ENCODE measurements around the gene NKAIN1. TPM values are rescaled to one million over a fixed set of nuclear protein-coding genes. Genes with fewer than 3 reads are reported as not detected.

NKAIN1 gene
- polyA plus RNA-seq, 12 donors, result 0.90 to 9.1 (median 1.9) TPM; not detected in 1

- DNase-seq, result no peak
These were observed 5.5 kb downstream of the NKAIN1 start for GRCh38 chr1:31234123-31234708.

GRCh38 chr1:31232689-31233088, 7.0 kb downstream of the NKAIN1 start:
- DNase-seq, result no peak

GRCh38 chr1:31231802-31232201, 7.9 kb downstream of the NKAIN1 start:
- DNase-seq, result no peak

- no peak for DNase-seq
These were observed 9.3 kb downstream of the NKAIN1 start for GRCh38 chr1:31230378-31230777.

GRCh38 chr1:31228986-31229385, 10.7 kb downstream of the NKAIN1 start:
- no peak for DNase-seq

GRCh38 chr1:31227891-31228568, 11.7 kb downstream of the NKAIN1 start:
- DNase-seq, result no peak

- DNase-seq, result no peak
These were observed 15.6 kb downstream of the NKAIN1 start for GRCh38 chr1:31224068-31224467.

GRCh38 chr1:31222176-31222575, 17.5 kb downstream of the NKAIN1 start:
- no peak for DNase-seq

- DNase-seq, result no peak
These were observed 18.6 kb downstream of the NKAIN1 start for GRCh38 chr1:31221072-31221471.

- DNase-seq, result no peak
These were observed 20.2 kb downstream of the NKAIN1 start for GRCh38 chr1:31219489-31219888.

- DNase-seq, result no peak
These were observed 21.0 kb downstream of the NKAIN1 start for GRCh38 chr1:31218705-31219104.

GRCh38 chr1:31216016-31216415, 23.7 kb downstream of the NKAIN1 start:
- DNase-seq, result peak; percentile 55

- no peak for DNase-seq
These were observed 24.6 kb downstream of the NKAIN1 start for GRCh38 chr1:31215065-31215570.

- no peak for DNase-seq
These were observed 25.2 kb downstream of the NKAIN1 start for GRCh38 chr1:31214316-31215064.

GRCh38 chr1:31208361-31208945, 31.2 kb downstream of the NKAIN1 start:
- DNase-seq, result no peak

GRCh38 chr1:31207569-31207968, 32.1 kb downstream of the NKAIN1 start:
- no peak for DNase-seq

GRCh38 chr1:31207046-31207445, 32.6 kb downstream of the NKAIN1 start:
- DNase-seq, result no peak

GRCh38 chr1:31203215-31203614, 36.5 kb downstream of the NKAIN1 start:
- DNase-seq, result no peak

- no peak for DNase-seq
These were observed 37.7 kb downstream of the NKAIN1 start for GRCh38 chr1:31201931-31202360.

GRCh38 chr1:31199949-31200348, 39.7 kb downstream of the NKAIN1 start:
- no peak for DNase-seq

GRCh38 chr1:31199236-31199790, 40.4 kb downstream of the NKAIN1 start:
- no peak for DNase-seq

- no peak for DNase-seq
These were observed 41.1 kb downstream of the NKAIN1 start for GRCh38 chr1:31198600-31198999.
